OCI-LY3 (cell line): ENCODE results near the gene PCSK1N.

Source experiments
- H2AFZ ChIP-seq: fragments of 200-600, 300-600 bp; shearing (Covaris generic); 2 replicates; pipeline ENCODE4 v1.6.0; 2014; ENCODE audit warnings: antibody characterized with exemption, low read depth, low read length
- H3K27ac ChIP-seq: fragments of 200-600, 300-600 bp; sonication (generic); 2 replicates; pipeline ENCODE4 v1.5.1; 2014; ENCODE audit warnings: mild to moderate bottlenecking, low read length, moderate library complexity, mixed read lengths
- H3K27me3 ChIP-seq: fragments of 200-600, 300-600 bp; sonication (generic); 2 replicates; pipeline ENCODE4 v1.6.1; 2014; ENCODE audit warnings: low read depth, low read length, mixed read lengths
- H3K36me3 ChIP-seq: fragments of 200-600, 300-600 bp; sonication (generic); replicated peaks from 2 replicates; pipeline ENCODE3; 2014; ENCODE audit warnings: low read depth, low read length, mixed read lengths
- H3K4me1 ChIP-seq: fragments of 300-600, 200-600 bp; sonication (generic); 2 replicates; pipeline ENCODE4 v1.6.1; 2014; ENCODE audit warnings: low read length, mixed read lengths
- H3K4me2 ChIP-seq: fragments of 200-600, 300-600 bp; sonication (generic); 2 replicates; pipeline ENCODE4 v1.6.1; 2014; ENCODE audit warnings: low read length, mixed read lengths
- H3K4me3 ChIP-seq: fragments of 300-600, 200-600 bp; sonication (generic); 2 replicates; pipeline ENCODE4 v1.5.1; 2014; ENCODE audit warnings: antibody characterized with exemption, mild to moderate bottlenecking, low read length, moderate library complexity
- H3K79me2 ChIP-seq: fragments of 300-600, 200-600 bp; shearing (Covaris generic); 2 replicates; pipeline ENCODE4 v1.6.1; 2014; ENCODE audit warnings: mild to moderate bottlenecking, low read length, mixed read lengths
- H3K9ac ChIP-seq: fragments of 300-600, 200-600 bp; shearing (Covaris generic); 2 replicates; pipeline ENCODE4 v1.6.0; 2014; ENCODE audit warnings: mild to moderate bottlenecking, low read length, moderate library complexity
- H3K9me3 ChIP-seq: fragments of 200-600, 300-600 bp; shearing (Covaris generic); 2 replicates; pipeline ENCODE4 v1.6.1; 2014; ENCODE audit warnings: low read length, mixed read lengths; ENCODE audit not compliant: insufficient read depth
- H4K20me1 ChIP-seq: fragments of 200-600, 300-600 bp; sonication (generic); 2 replicates; pipeline ENCODE4 v1.6.1; 2016; ENCODE audit warnings: low read length, mixed read lengths; ENCODE audit not compliant: insufficient read depth
- CTCF ChIP-seq: fragments of 200-600, 300-600 bp; sonication (generic); IDR thresholded peaks from 2 replicates; pipeline ENCODE4 v1.5.1; 2014; ENCODE audit warnings: antibody characterized with exemption, low read length, low read depth
- EZH2phosphoT487 ChIP-seq: fragments of 200-600 bp; shearing (Covaris generic); IDR thresholded peaks from 2 replicates; pipeline ENCODE4 v1.6.1; 2018; ENCODE audit warnings: antibody characterized with exemption, mixed run types, low read depth

The PCSK1N gene

DNA sequence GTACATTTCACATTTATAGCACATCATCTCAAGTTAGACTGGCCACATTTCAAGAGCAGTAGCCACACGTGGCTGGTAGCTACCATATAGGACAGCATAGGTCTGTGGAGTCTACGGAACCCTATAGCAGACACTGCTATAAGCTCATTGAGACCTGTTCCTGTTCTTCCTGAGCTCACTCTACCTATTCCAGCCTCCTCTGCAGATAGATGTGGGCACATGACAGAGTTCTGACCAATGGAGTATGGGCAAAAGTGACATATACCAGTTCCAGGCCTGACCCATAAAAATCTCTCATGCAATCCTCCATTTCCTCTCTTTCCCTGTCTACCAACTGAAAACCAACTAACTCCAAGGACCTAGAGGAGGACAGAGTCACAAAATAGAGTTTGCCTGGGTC lies 37.1 kb downstream of the PCSK1N start:
- Histone ChIP-seq H3K4me2 (no peak overlapping the region), H3K27ac (no peak overlapping the region), H3K9ac (no peak overlapping the region), H2AFZ (no peak overlapping the region), H4K20me1 (no peaks in the 10 kb centered on the region), H3K27me3 (no peaks in the 10 kb centered on the region), H3K4me1 (peaks cover 11% of the 10 kb centered on the region), H3K79me2 (peaks cover 9% of the 10 kb centered on the region; the same call in 1 of the 2 replicates), H3K36me3 (no peaks in the 10 kb centered on the region), H3K4me3 (no peak overlapping the region), H3K9me3 (no peaks in the 10 kb centered on the region)
- TF ChIP-seq CTCF (no peak), EZH2phosphoT487 (no peak)

- TF ChIP-seq CTCF (no peak), EZH2phosphoT487 (no peak)
- no peak overlapping the region for H3K9ac ChIP-seq
- H3K27ac ChIP-seq = no peak overlapping the region
- no peak overlapping the region for H3K4me2 ChIP-seq
- no peaks in the 10 kb centered on the region for H3K4me1 ChIP-seq
- no peaks in the 10 kb centered on the region for H4K20me1 ChIP-seq
- H3K4me3 ChIP-seq = no peak overlapping the region
- no peak overlapping the region for H2AFZ ChIP-seq
- no peaks in the 10 kb centered on the region for H3K36me3 ChIP-seq
- H3K79me2 ChIP-seq = no peaks in the 10 kb centered on the region
- no peaks in the 10 kb centered on the region for H3K9me3 ChIP-seq
- H3K27me3 ChIP-seq = no peaks in the 10 kb centered on the region
Observed at GRCh38 chrX:48794911-48795515, 40.4 kb downstream of the PCSK1N start.

DNA sequence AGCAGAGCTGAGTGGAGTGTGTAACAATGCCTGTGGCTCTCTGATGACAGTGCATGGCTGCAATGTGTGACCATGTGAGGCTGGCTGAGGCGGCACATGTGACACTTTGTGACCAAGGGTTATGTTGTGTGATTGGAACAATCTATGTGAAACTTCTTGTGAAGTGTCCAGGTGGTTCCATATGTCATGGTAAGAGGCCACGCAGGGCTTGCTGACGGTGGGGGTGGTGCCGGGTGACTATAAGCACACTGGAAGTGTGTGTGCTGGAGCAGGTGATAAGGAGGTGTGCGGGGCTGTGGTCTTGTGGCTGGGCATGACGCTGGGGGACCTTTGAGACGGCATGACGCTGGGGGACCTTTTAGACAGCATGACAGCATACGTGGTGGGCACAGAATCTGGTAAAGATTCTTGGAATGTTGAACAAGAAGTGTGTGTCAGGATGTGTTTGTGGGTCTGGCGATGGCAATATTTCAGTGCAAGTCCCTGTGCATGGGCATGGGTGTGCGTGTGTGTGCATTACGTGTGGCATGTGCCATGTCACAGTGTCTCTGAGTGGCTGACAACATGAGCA lies 41.0 kb downstream of the PCSK1N start:
- Histone ChIP-seq H3K9me3 (no peaks in the 10 kb centered on the region), H4K20me1 (no peaks in the 10 kb centered on the region), H3K36me3 (no peaks in the 10 kb centered on the region), H3K4me3 (no peak overlapping the region), H3K9ac (no peak overlapping the region), H3K4me1 (no peaks in the 10 kb centered on the region), H3K79me2 (no peaks in the 10 kb centered on the region), H3K27ac (no peak overlapping the region), H3K4me2 (no peak overlapping the region), H3K27me3 (no peaks in the 10 kb centered on the region), H2AFZ (no peak overlapping the region)
- no peak for TF ChIP-seq EZH2phosphoT487
- no peak for TF ChIP-seq CTCF

GRCh38 chrX:48793935-48794334 lies 41.5 kb downstream of the PCSK1N start:
- no peaks in the 10 kb centered on the region for H3K79me2 ChIP-seq
- H3K4me1 ChIP-seq = no peaks in the 10 kb centered on the region
- H3K27ac ChIP-seq = no peak overlapping the region
- H3K9ac ChIP-seq = no peak overlapping the region
- no peaks in the 10 kb centered on the region for H3K36me3 ChIP-seq
- H3K4me2 ChIP-seq = no peak overlapping the region
- H3K27me3 ChIP-seq = no peaks in the 10 kb centered on the region
- H3K9me3 ChIP-seq = no peaks in the 10 kb centered on the region
- no peaks in the 10 kb centered on the region for H4K20me1 ChIP-seq
- no peak overlapping the region for H2AFZ ChIP-seq
- TF ChIP-seq EZH2phosphoT487 (no peak), CTCF (no peak)
- H3K4me3 ChIP-seq = no peak overlapping the region
